ENCODE measurements around the gene STRIT1. TPM values are rescaled to one million over a fixed set of nuclear protein-coding genes. Genes with fewer than 3 reads are reported as not detected.

Gene STRIT1
- total RNA-seq, 2 donors from 2014 or later: not detected

- DNase-seq (no peak), ATAC-seq (replicated peaks in 1 of 2) (no peak)
- H3K4me3 Mint-ChIP-seq: no peak overlapping the region
- no peaks in the 10 kb centered on the region for H3K9me3 Mint-ChIP-seq
- H3K4me1 Mint-ChIP-seq (ENCODE audit: low read depth): no peaks in the 10 kb centered on the region
- H3K27ac Mint-ChIP-seq: no peak overlapping the region
- H3K36me3 Mint-ChIP-seq (ENCODE audit: insufficient read depth in 2 of 2): no peaks in the 10 kb centered on the region
- H3K27me3 Mint-ChIP-seq (ENCODE audit: low read depth): no peaks in the 10 kb centered on the region
These were observed 49.3 kb downstream of the STRIT1 start for GRCh38 chr3:155244216-155244615.

DNA sequence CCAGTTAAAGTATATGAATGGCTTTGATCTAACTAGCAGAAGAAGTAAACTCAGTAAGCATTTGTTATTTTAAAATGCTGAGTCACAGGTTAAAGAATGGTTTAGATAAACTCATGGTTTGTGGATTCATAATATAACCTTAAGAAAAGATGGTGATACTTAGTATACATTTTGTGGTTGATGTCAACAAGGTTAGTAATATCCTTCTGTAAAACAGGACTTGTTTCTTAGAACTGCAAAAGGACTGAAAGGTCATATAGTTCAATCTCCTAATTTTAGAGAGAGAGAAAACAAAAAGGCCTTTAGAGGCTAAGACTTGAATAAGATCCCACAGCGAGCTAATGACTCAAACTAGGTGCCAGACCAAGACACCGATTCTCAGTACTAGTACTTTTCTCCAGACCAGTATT is 50.0 kb downstream of the STRIT1 start:
- Mint-ChIP-seq H3K4me1 (ENCODE audit: low read depth) (no peaks in the 10 kb centered on the region), H3K27ac (no peak overlapping the region), H3K4me3 (no peak overlapping the region), H3K36me3 (ENCODE audit: insufficient read depth in 2 of 2) (no peaks in the 10 kb centered on the region), H3K27me3 (ENCODE audit: low read depth) (no peaks in the 10 kb centered on the region), H3K9me3 (no peaks in the 10 kb centered on the region)
- DNase-seq: no peak
- ATAC-seq (replicated peaks in 1 of 2): no peak

DNA sequence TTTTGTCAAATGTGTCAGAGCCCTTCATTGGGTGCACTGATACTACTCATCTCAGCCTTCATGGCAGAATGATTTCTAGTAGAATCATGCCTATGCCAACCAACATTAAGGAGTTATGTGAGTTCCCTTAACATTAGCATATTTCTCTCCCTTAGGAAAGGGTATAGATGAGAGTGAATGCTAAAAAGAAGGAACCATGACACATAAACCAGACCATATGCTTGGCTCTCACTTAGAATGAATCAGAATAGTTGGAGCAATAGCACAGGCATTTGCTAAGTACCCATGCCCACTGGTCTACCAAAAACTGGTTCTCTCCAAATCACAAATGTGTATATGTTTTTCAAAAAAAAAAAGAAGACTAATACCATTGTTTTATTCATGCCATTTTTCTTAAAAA is 51.1 kb downstream of the STRIT1 start:
- H3K4me1 Mint-ChIP-seq (ENCODE audit: low read depth): no peaks in the 10 kb centered on the region
- no peaks in the 10 kb centered on the region for H3K36me3 Mint-ChIP-seq (ENCODE audit: insufficient read depth in 2 of 2)
- no peak for ATAC-seq (replicated peaks in 1 of 2)
- no peaks in the 10 kb centered on the region for H3K27me3 Mint-ChIP-seq (ENCODE audit: low read depth)
- H3K9me3 Mint-ChIP-seq: no peaks in the 10 kb centered on the region
- no peak for DNase-seq
- no peak overlapping the region for H3K4me3 Mint-ChIP-seq
- no peak overlapping the region for H3K27ac Mint-ChIP-seq

DNA sequence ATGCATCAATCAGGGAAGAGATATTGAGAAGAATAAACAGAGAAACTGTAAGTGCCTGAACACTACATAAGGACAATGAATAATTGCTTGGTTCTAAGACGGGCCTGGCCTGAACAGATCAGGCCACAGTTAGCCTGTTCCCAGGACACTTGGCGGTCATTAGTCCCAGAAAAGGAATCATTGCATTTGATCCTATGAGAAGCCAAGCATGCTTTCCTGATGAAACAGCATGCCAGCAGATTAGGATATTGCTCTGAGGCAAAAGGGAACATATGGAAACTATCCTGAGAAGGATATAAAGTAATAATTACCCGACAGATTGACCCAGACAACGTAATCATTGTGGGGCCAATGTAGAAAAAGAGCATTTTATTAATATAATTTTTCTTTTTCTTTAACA is 51.9 kb downstream of the STRIT1 start:
- Mint-ChIP-seq H3K9me3 (no peaks in the 10 kb centered on the region), H3K36me3 (ENCODE audit: insufficient read depth in 2 of 2) (no peaks in the 10 kb centered on the region), H3K27ac (no peak overlapping the region), H3K4me3 (no peak overlapping the region), H3K4me1 (ENCODE audit: low read depth) (no peaks in the 10 kb centered on the region), H3K27me3 (ENCODE audit: low read depth) (no peaks in the 10 kb centered on the region)
- no peak for DNase-seq
- ATAC-seq (replicated peaks in 1 of 2): no peak

Other genes with a start within 250 kb of the STRIT1 start
- not detected for gene MME, start 213.4 kb downstream of the STRIT1 start, total RNA-seq